Thyroid gland (tissue), 4 donors: Measurements from ENCODE around the gene ZBTB7C. TPM values are rescaled to one million over a fixed set of nuclear protein-coding genes. Genes with fewer than 3 reads are reported as not detected.

Source experiments
- DNase-seq, 2 donors: peaks; one replicate each; pipeline ENCODE4 v3.0.0-alpha.2; 2019
- H3K27ac ChIP-seq, 3 donors: fragments of 200-600 bp; sonication (generic); 1 replicate in 2 of 3; 2 replicates in 1 of 3; pipeline ENCODE4 v1.5.1; 2016 to 2019; ENCODE audit warnings: mild to moderate bottlenecking in 1 of 3, moderate library complexity in 1 of 3
- H3K27me3 ChIP-seq: fragments of 200-600 bp; sonication (generic); one replicate; pipeline ENCODE4 v1.5.1; 2019
- H3K36me3 ChIP-seq, 2 donors: fragments of 200-600 bp; sonication (generic); one replicate each; pipeline ENCODE4 v1.5.1; 2016 to 2019
- H3K4me1 ChIP-seq, 2 donors: fragments of 200-600 bp; sonication (generic); one replicate each; pipeline ENCODE4 v1.5.1; 2017 to 2019
- H3K4me3 ChIP-seq, 3 donors: fragments of 200-600 bp; sonication (generic); replicated peaks in 1 of 3; 1 replicate in 2 of 3; 2 replicates in 1 of 3; pipeline ENCODE4 v1.5.1; 2016; ENCODE audit warnings: mild to moderate bottlenecking in 1 of 3
- H3K9me3 ChIP-seq: fragments of 200-600 bp; sonication (generic); one replicate; pipeline ENCODE4 v1.5.1; 2017
- CTCF ChIP-seq, 6 experiments: fragments of 200-600 bp in 3 of 6; fragments of 450-650 bp in 3 of 6; sonication (generic) in 3 of 6; IDR thresholded peaks; one replicate each; pipeline ENCODE4 v1.5.1; 2016 to 2019; ENCODE audit warnings: antibody characterized with exemption in 6 of 6, mild to moderate bottlenecking in 2 of 6, inconsistent platforms in 1 of 6, moderate library complexity in 1 of 6
- POLR2A ChIP-seq, 2 donors: fragments of 450-650 bp; IDR thresholded peaks; one replicate each; pipeline ENCODE4 v1.6.1; 2017; ENCODE audit warnings: antibody characterized with exemption in 2 of 2, mild to moderate bottlenecking in 2 of 2, moderate library complexity in 1 of 2
- WGBS, 2 donors: methylation state at CpG; one replicate each; pipeline ENCODE4 v1.1.5; 2017; 5-methylcytosine and 5-hydroxymethylcytosine counted together
- intact Hi-C: fragments of 100-400 bp; cut with DNase I; formaldehyde crosslinking; loops from one replicate; pipeline ENCODE4 v1.15.1; 2023
- total RNA-seq, 4 donors: library from RNA; depleted of rRNA; stranded (reverse); fragments of >200 nt; gene quantifications; one replicate each; pipeline ENCODE4 v1.2.3, GENCODE V29; 2016

Gene ZBTB7C
- total RNA-seq, 4 donors from 2014 or later: 41.7 to 66.7 (median 49.5) TPM

- H3K4me3 ChIP-seq: no peak overlapping the region
- H3K36me3 ChIP-seq: no peaks in the 10 kb centered on the region
- DNase-seq: no peak
- peaks cover 10 to 37% of the 10 kb centered on the region in 2 donors for H3K4me1 ChIP-seq
- TF ChIP-seq POLR2A (IDR thresholded peaks at IDR 0.05) (no peak), CTCF (IDR thresholded peaks at IDR 0.05) (no peak)
- H3K27ac ChIP-seq: no peak overlapping the region
- H3K27me3 ChIP-seq: no peaks in the 10 kb centered on the region
- WGBS, 2 donors: 85 to 97% methylated on average over 6 of the region's 6 CpGs
- intact Hi-C loops: no loop called here
- H3K9me3 ChIP-seq: no peaks in the 10 kb centered on the region
These were observed 299.2 kb downstream of the ZBTB7C start for GRCh38 chr18:48109961-48110493.

GRCh38 chr18:48108136-48108535, 301.0 kb downstream of the ZBTB7C start:
- TF ChIP-seq CTCF (IDR thresholded peaks at IDR 0.05) (no peak), POLR2A (IDR thresholded peaks at IDR 0.05) (no peak)
- Histone ChIP-seq H3K4me1 (peaks cover 10 to 29% of the 10 kb centered on the region in 2 donors), H3K9me3 (no peaks in the 10 kb centered on the region), H3K27me3 (no peaks in the 10 kb centered on the region), H3K27ac (no peak overlapping the region), H3K4me3 (no peak overlapping the region), H3K36me3 (no peaks in the 10 kb centered on the region)
- DNase-seq: no peak
- intact Hi-C loops: no loop called here
- 93 to 99% methylated on average over 11 of the region's 11 CpGs for WGBS, 2 donors

- H3K4me3 ChIP-seq: no peak overlapping the region
- H3K27ac ChIP-seq: peak overlapping the region in 1 of 3 donors; percentile 10
- WGBS, 2 donors: 50 to 53% methylated on average over 10 to 11 of the region's 11 CpGs
- TF ChIP-seq CTCF (IDR thresholded peaks at IDR 0.05) (no peak), POLR2A (IDR thresholded peaks at IDR 0.05) (no peak)
- intact Hi-C loops: no loop called here
- H3K9me3 ChIP-seq: no peaks in the 10 kb centered on the region
- H3K27me3 ChIP-seq: no peaks in the 10 kb centered on the region
- no peaks in the 10 kb centered on the region for H3K36me3 ChIP-seq
- peaks cover 12 to 28% of the 10 kb centered on the region in 2 donors for H3K4me1 ChIP-seq
- no peak for DNase-seq
These were observed 302.0 kb downstream of the ZBTB7C start for GRCh38 chr18:48106976-48107781.

GRCh38 chr18:48106498-48106897, 302.7 kb downstream of the ZBTB7C start:
- H3K36me3 ChIP-seq: no peaks in the 10 kb centered on the region
- 25 to 50% methylated on average over 1 of the region's 1 CpG for WGBS, 2 donors
- H3K27me3 ChIP-seq: no peaks in the 10 kb centered on the region
- no peak for DNase-seq
- intact Hi-C loops: no loop called here
- TF ChIP-seq CTCF (IDR thresholded peaks at IDR 0.05) (no peak), POLR2A (IDR thresholded peaks at IDR 0.05) (no peak)
- no peak overlapping the region for H3K4me3 ChIP-seq
- H3K27ac ChIP-seq: peak overlapping the region in 1 of 3 donors; percentile 10
- no peaks in the 10 kb centered on the region for H3K9me3 ChIP-seq
- H3K4me1 ChIP-seq: peaks cover 19 to 30% of the 10 kb centered on the region in 2 donors

- Histone ChIP-seq H3K4me3 (no peak overlapping the region), H3K27ac (no peak overlapping the region), H3K36me3 (no peaks in the 10 kb centered on the region), H3K4me1 (peaks cover 29 to 42% of the 10 kb centered on the region in 2 donors), H3K9me3 (no peaks in the 10 kb centered on the region), H3K27me3 (no peaks in the 10 kb centered on the region)
- intact Hi-C loops: no loop called here
- 92 to 100% methylated on average over 1 of the region's 1 CpG for WGBS, 2 donors
- TF ChIP-seq POLR2A (IDR thresholded peaks at IDR 0.05): no peak
- no peak for DNase-seq
These were observed 303.9 kb downstream of the ZBTB7C start for GRCh38 chr18:48105317-48105716.
